Measurements from ENCODE around the gene CFAP141.
A peak's percentile ranks its signal among the peaks of the same experiment; 100 is the strongest.

Gene CFAP141

DNA sequence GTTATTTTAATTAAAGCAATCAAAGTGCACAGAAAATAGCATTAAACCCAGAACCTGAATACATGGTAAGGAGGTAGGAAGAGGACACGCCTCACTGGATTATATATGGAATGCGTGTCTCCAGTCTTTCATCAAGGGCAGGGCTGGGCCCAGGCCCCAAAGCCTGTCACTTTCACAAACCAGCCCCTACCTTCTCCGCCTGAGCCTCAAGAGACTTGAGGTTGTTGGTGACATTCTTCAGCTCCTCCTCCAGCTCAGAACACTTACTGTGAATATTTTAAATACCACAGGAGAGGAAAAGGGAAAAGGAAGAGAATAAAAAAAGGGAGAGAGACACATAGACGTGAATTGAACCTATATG is 34.9 kb downstream of the CFAP141 start:
- Histone ChIP-seq H3K27ac (peak overlapping the region; percentile 55), H3K36me3 (peaks cover 98% of the 10 kb centered on the region), H3K27me3 (no peaks in the 10 kb centered on the region), H3K4me1 (ENCODE audit: control insufficient read depth in 1 of 2, insufficient read depth in 1 of 2, low read depth in 1 of 2, low read length in 1 of 2) (peaks cover 10% of the 10 kb centered on the region in 2 experiments), H3K9me3 (no peaks in the 10 kb centered on the region), H3K4me3 (ENCODE audit: low read depth in 1 of 2, low read length in 1 of 2) (no peak overlapping the region)
- TF ChIP-seq, protein P1, sequence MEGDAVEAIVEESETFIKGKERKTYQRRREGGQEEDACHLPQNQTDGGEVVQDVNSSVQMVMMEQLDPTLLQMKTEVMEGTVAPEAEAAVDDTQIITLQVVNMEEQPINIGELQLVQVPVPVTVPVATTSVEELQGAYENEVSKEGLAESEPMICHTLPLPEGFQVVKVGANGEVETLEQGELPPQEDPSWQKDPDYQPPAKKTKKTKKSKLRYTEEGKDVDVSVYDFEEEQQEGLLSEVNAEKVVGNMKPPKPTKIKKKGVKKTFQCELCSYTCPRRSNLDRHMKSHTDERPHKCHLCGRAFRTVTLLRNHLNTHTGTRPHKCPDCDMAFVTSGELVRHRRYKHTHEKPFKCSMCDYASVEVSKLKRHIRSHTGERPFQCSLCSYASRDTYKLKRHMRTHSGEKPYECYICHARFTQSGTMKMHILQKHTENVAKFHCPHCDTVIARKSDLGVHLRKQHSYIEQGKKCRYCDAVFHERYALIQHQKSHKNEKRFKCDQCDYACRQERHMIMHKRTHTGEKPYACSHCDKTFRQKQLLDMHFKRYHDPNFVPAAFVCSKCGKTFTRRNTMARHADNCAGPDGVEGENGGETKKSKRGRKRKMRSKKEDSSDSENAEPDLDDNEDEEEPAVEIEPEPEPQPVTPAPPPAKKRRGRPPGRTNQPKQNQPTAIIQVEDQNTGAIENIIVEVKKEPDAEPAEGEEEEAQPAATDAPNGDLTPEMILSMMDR (IDR thresholded peaks at IDR 0.05) = no peak

DNA sequence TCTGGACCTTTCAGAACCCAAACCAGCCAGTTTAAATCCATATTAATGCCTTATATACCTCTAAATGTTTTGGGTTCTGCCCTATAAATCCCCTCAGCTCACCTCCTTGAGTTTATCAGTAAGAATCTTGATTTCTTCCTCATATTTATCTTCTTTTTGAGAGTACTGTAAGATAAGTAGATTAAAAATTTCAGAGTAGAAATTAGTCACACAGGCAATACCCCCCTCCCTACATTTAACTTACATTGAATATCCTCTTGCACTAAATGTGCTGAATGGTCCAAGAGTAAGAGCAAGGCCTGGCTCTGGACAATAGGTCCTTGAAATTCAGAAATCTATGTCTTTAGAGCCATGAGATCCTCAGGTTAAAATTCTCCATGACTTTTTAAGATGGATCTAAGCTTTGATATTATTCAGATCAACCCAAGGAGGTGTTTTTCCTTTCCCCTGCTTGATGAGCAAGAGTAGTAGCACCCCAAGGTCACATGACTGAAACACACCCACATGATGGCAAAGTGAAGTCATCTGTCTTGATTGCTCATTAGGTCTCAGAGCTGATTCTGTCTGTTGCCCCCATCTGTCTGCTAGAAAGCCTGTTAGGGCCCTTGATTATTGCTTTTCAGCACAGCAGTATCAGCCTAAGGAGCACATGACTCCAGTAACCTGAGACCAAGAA is 35.4 kb downstream of the CFAP141 start:
- Histone ChIP-seq H3K27ac (peak overlapping the region; percentile 55), H3K9me3 (no peaks in the 10 kb centered on the region), H3K4me3 (ENCODE audit: low read depth in 1 of 2, low read length in 1 of 2) (no peak overlapping the region), H3K36me3 (peaks cover 98% of the 10 kb centered on the region), H3K27me3 (no peaks in the 10 kb centered on the region), H3K4me1 (ENCODE audit: control insufficient read depth in 1 of 2, insufficient read depth in 1 of 2, low read depth in 1 of 2, low read length in 1 of 2) (peaks cover 5% of the 10 kb centered on the region in 2 experiments)
- TF ChIP-seq, protein P1 (IDR thresholded peaks at IDR 0.05) = no peak

DNA sequence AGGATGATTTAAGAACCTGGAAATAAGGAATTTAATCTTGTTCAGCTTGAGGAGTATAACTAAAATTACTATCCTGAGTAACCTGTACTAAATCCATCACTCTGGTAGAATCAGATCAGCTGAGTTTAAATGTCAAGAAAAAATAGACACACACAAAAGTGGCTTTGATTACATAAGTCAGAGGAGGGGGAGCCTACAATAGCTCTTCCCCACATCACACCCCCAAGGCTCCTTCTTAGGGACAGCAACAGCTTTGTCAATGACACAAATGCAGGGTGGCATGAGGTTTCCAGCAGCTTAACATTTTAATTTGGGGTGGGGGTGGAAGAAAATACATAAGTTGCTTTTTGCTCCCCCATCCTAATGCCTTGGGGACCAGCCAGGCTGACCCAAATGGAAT is 38.7 kb downstream of the CFAP141 start:
- no peaks in the 10 kb centered on the region for H3K27me3 ChIP-seq
- H3K36me3 ChIP-seq = peaks cover 100% of the 10 kb centered on the region
- H3K27ac ChIP-seq = no peak overlapping the region
- H3K4me3 ChIP-seq (ENCODE audit: low read depth in 1 of 2, low read length in 1 of 2) = no peak overlapping the region
- TF ChIP-seq, protein P1 (IDR thresholded peaks at IDR 0.05) = no peak
- no peaks in the 10 kb centered on the region for H3K9me3 ChIP-seq
- peaks cover 5 to 8% of the 10 kb centered on the region in 2 experiments for H3K4me1 ChIP-seq (ENCODE audit: control insufficient read depth in 1 of 2, insufficient read depth in 1 of 2, low read depth in 1 of 2, low read length in 1 of 2)

DNA sequence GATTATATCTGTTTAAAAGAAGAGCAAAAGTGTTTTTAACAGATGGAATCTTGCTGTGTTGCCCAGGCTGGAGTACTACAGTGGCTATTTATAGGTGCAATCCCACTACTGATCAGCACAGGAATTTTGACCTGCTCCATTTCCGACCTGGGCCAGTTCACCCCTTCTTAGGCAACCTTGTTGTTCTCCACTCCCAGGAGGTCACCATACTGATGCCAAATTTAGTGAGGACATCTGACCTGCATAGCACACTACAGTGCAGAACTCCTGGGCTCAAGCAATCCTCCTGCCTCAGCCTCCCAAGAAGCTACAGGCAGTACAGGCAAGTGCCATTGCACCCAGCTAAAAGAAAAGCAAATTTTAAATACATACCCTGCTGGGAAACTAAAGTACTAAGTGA is 39.9 kb downstream of the CFAP141 start:
- no peaks in the 10 kb centered on the region for H3K9me3 ChIP-seq
- no peaks in the 10 kb centered on the region for H3K27me3 ChIP-seq
- peaks cover 6 to 9% of the 10 kb centered on the region in 2 experiments for H3K4me1 ChIP-seq (ENCODE audit: control insufficient read depth in 1 of 2, insufficient read depth in 1 of 2, low read depth in 1 of 2, low read length in 1 of 2)
- TF ChIP-seq, protein P1 (IDR thresholded peaks at IDR 0.05) = no peak
- H3K27ac ChIP-seq = peak overlapping the region; percentile 24
- peaks cover 99% of the 10 kb centered on the region for H3K36me3 ChIP-seq
- no peak overlapping the region for H3K4me3 ChIP-seq (ENCODE audit: low read depth in 1 of 2, low read length in 1 of 2)

DNA sequence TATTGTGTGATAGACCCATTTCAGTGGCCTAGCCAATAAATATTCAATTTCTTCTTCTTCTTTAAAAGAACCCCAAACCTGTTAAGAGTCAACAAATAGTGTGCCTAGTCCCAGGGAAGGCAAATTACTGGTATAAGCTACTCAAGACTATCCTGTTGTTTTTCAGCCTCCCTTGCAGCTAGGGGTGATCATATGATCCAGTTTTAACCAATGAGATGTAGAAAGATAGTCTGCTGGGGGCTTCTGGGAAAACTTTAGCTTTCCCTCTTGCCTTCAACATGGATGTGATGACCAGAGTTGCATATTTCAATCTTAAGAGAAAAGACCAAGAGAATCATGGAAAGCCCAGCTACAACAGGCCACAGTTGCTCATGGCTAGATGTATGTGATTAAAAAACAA is 46.6 kb downstream of the CFAP141 start:
- TF ChIP-seq, protein P1 (IDR thresholded peaks at IDR 0.05) = no peak
- H3K9me3 ChIP-seq = no peaks in the 10 kb centered on the region
- H3K27me3 ChIP-seq = no peaks in the 10 kb centered on the region
- peak overlapping the region; percentile 81 for H3K27ac ChIP-seq
- no peak overlapping the region for H3K4me3 ChIP-seq (ENCODE audit: low read depth in 1 of 2, low read length in 1 of 2)
- peaks cover 72% of the 10 kb centered on the region in 2 experiments for H3K4me1 ChIP-seq (ENCODE audit: control insufficient read depth in 1 of 2, insufficient read depth in 1 of 2, low read depth in 1 of 2, low read length in 1 of 2)
- H3K36me3 ChIP-seq = peaks cover 95% of the 10 kb centered on the region

Measured in neutrophil (primary cell).